Memory B cell (primary cell): ENCODE data around the gene ARHGAP19.

Experiments
- ATAC-seq: fragments of 150-1000 bp; cut with Tn5 transposase; 2 replicates; pipeline ENCODE4 v1.10.0; 2021; ENCODE audit warnings: low read depth, mild to moderate bottlenecking, moderate library complexity
- DNase-seq, 2 donors: peaks; one replicate each; pipeline ENCODE4 v3.0.0; 2022; ENCODE audit warnings: low spot score in 2 of 2
- H3K27ac Mint-ChIP-seq: one replicate; pipeline ENCODE4 v1.8.0; 2022; ENCODE audit warnings: mild to moderate bottlenecking, moderate library complexity, mixed read lengths
- H3K27me3 Mint-ChIP-seq: one replicate; pipeline ENCODE4 v1.8.0; 2022; ENCODE audit warnings: mixed read lengths
- H3K36me3 Mint-ChIP-seq: one replicate; pipeline ENCODE4 v1.8.0; 2022; ENCODE audit warnings: mild to moderate bottlenecking, mixed read lengths
- H3K4me1 Mint-ChIP-seq: one replicate; pipeline ENCODE4 v1.8.0; 2022; ENCODE audit warnings: mixed read lengths
- H3K4me3 Mint-ChIP-seq: one replicate; pipeline ENCODE4 v1.8.0; 2022; ENCODE audit warnings: mild to moderate bottlenecking, moderate library complexity, mixed read lengths
- H3K9me3 Mint-ChIP-seq: one replicate; pipeline ENCODE4 v1.8.0; 2022; ENCODE audit warnings: mixed read lengths

ARHGAP19 gene

DNA sequence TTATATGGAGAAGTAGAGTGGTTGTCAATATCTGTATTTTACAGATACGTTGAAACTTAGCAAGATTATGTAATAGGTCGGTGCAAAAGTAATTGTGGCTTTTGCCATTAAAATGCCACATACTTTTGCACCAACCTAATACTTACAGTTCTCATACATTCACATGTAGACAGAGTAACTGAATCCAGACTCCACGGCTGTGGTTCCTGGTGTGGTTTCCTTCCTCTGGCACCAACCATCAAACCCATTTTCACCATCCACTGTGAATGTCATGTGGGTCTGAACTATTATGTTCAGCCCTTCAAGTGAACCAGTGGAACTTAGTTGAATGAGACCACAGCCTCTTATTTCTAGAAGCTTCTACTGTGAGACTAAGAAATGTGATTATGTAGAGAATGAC, 75.1 kb downstream of the ARHGAP19 start:
- no peaks in the 10 kb centered on the region for H3K9me3 Mint-ChIP-seq
- peaks cover 3% of the 10 kb centered on the region for H3K36me3 Mint-ChIP-seq
- no peaks in the 10 kb centered on the region for H3K27me3 Mint-ChIP-seq
- DNase-seq (no peak), ATAC-seq (no peak)
- H3K27ac Mint-ChIP-seq: no peak overlapping the region
- no peak overlapping the region for H3K4me3 Mint-ChIP-seq
- H3K4me1 Mint-ChIP-seq: peaks cover 3% of the 10 kb centered on the region

DNA sequence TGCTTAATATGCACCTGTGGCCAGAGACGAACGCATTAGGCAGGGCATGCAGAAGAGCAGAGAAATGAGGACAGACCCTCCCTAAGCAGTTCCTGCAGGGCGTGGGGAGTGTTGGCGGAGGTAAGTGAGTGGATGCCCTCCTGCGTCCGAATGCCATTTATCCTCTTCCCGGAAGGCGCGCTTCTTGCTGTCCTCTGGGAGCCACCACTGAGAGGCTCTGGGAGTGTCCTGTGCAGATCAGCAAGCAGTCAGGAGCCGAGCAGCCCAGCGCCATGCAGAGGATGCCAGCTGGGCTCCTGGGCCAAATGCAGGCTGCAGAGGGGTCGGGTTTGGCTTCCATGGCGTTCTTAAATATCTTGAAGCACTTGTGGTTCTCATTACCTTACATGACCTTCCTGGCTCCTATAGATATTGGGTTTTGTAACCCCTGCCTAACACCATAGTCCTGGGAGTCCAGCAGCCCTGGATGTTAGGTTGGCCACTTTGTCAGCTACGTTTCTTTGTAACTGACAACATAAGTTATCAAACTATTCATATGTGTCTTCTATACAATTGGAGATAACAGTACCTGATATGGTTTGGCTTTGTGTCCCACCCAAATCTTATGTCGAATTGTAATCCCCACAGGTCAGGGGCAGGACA, 76.7 kb downstream of the ARHGAP19 start:
- H3K36me3 Mint-ChIP-seq: peaks cover 3% of the 10 kb centered on the region
- no peaks in the 10 kb centered on the region for H3K27me3 Mint-ChIP-seq
- no peak for ATAC-seq
- DNase-seq: no peak
- no peaks in the 10 kb centered on the region for H3K9me3 Mint-ChIP-seq
- peaks cover 3% of the 10 kb centered on the region for H3K4me1 Mint-ChIP-seq
- no peak overlapping the region for H3K4me3 Mint-ChIP-seq
- H3K27ac Mint-ChIP-seq: no peak overlapping the region

DNA sequence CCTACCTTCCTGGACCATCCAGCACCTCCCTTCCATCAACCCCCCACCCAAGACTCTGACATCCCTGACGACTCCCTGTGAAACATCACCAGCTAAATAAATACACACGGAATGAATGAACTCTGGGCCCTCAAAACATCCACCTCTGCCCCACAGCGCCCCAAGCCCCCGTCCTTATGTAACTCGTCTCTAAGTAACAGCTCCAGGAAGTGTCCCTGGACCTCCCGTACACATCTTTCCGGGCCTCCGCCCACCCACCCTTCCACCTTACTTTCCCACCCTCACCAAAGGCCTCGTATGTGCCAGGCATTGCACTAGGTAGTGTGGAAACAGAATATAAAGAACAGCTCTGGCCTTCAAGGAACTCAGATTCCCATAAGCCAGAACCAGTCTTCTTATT, 79.0 kb downstream of the ARHGAP19 start:
- Mint-ChIP-seq H3K27me3 (no peaks in the 10 kb centered on the region), H3K9me3 (no peaks in the 10 kb centered on the region), H3K4me3 (no peak overlapping the region), H3K27ac (no peak overlapping the region), H3K4me1 (peaks cover 3% of the 10 kb centered on the region), H3K36me3 (no peaks in the 10 kb centered on the region)
- DNase-seq (no peak), ATAC-seq (no peak)

DNA sequence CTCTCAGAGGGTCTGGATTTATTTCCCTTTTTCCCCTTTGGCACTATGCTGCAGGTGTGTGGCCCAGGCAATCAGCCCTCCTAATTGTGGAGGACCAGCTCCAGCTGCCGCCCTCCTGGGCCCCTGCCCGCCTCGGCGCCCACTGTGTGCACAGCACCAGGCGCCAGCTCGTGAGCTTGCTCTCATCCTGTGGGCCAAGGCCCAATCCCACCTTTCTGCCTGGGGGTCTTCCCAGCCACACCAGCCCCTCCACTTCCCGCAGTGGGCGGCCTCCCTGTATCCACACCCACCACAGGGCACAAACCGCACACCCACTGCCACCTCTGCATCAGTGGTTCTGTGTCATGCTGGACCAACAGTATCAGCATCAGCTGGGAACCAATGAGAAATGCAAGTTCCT, 81.2 kb downstream of the ARHGAP19 start:
- DNase-seq: no peak
- Mint-ChIP-seq H3K27ac (no peak overlapping the region), H3K27me3 (no peaks in the 10 kb centered on the region), H3K36me3 (no peaks in the 10 kb centered on the region), H3K9me3 (no peaks in the 10 kb centered on the region), H3K4me3 (no peak overlapping the region), H3K4me1 (no peaks in the 10 kb centered on the region)
- no peak for ATAC-seq

DNA sequence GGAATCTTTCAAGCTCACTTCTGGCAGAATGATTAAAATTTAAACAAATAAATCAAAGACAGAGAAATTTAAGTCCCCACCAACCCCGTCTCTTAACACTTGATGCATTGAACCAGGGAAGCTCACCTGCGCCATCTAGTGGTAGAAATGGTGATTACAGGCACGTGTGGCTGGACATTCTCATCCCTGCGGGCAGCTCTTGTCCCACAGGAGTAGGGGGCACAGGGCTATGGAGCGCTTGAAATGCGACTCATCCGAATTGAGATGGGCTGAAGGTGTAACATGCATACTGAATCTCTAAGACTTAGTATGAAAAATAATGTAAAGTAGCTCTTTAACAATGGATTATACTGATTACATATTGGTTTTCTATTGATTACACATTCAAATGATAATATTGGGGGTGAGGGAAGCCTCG, 81.9 kb downstream of the ARHGAP19 start:
- H3K27me3 Mint-ChIP-seq: peaks cover 1% of the 10 kb centered on the region
- H3K4me1 Mint-ChIP-seq: no peaks in the 10 kb centered on the region
- H3K27ac Mint-ChIP-seq: no peak overlapping the region
- peak; percentile 53 for ATAC-seq
- H3K9me3 Mint-ChIP-seq: no peaks in the 10 kb centered on the region
- peak; percentile 74 to 82 for DNase-seq
- H3K36me3 Mint-ChIP-seq: peaks cover 1% of the 10 kb centered on the region
- H3K4me3 Mint-ChIP-seq: no peak overlapping the region

DNA sequence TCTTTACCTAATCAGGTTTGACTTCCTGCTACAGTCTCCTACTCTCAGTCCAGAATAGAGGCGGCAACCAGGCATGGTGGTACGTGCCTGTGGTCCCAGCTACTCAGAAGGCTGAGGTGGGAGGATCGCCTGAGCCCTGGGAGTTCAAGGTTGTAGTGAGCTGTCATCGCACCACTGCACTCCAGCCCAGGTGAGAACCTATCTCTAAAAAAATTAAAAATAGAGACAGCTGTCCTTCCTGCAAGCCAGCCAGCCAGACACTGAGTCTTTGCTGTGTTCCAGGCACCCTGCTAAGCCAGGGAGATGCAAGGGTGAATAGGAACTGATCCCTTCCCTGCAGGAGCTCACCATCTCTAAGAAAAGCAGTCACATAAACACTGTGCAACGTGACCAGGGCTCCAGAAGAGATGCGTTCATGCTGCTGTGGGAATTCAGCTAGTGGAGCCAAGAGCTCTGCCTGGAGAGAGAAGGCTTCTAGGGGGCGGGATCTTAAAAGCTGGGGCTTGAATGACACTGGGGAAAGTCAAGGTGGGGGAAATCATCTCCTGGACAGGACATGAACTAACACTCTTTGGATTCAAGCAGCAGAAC, 84.6 kb downstream of the ARHGAP19 start:
- H3K4me3 Mint-ChIP-seq: no peak overlapping the region
- no peaks in the 10 kb centered on the region for H3K4me1 Mint-ChIP-seq
- no peaks in the 10 kb centered on the region for H3K9me3 Mint-ChIP-seq
- peaks cover 1% of the 10 kb centered on the region for H3K36me3 Mint-ChIP-seq
- ATAC-seq (no peak), DNase-seq (no peak)
- H3K27ac Mint-ChIP-seq: no peak overlapping the region
- peaks cover 2% of the 10 kb centered on the region for H3K27me3 Mint-ChIP-seq

DNA sequence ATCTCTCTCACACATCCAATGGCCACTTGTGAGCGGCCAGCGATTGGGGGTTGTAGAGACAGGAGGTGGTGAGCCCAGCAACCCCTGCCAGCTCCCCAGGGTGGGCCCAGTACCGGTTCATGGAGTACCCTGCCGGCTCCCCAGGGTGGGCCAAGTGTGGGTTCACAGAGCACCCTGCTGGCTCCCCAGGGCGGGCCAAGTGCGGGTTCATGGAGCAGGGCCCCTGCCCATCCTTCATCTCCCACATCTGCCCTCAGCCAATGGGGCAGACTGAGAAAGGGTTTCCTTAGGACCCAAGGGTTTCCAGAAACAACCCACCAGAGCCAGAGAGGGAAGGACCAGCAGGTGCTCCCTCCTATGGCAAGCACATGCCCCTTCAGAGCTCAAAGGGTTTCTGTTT, 85.3 kb downstream of the ARHGAP19 start:
- peaks cover 2% of the 10 kb centered on the region for H3K27me3 Mint-ChIP-seq
- DNase-seq (no peak), ATAC-seq (no peak)
- no peak overlapping the region for H3K4me3 Mint-ChIP-seq
- H3K27ac Mint-ChIP-seq: no peak overlapping the region
- peaks cover 3% of the 10 kb centered on the region for H3K4me1 Mint-ChIP-seq
- no peaks in the 10 kb centered on the region for H3K9me3 Mint-ChIP-seq
- H3K36me3 Mint-ChIP-seq: peaks cover 1% of the 10 kb centered on the region

DNA sequence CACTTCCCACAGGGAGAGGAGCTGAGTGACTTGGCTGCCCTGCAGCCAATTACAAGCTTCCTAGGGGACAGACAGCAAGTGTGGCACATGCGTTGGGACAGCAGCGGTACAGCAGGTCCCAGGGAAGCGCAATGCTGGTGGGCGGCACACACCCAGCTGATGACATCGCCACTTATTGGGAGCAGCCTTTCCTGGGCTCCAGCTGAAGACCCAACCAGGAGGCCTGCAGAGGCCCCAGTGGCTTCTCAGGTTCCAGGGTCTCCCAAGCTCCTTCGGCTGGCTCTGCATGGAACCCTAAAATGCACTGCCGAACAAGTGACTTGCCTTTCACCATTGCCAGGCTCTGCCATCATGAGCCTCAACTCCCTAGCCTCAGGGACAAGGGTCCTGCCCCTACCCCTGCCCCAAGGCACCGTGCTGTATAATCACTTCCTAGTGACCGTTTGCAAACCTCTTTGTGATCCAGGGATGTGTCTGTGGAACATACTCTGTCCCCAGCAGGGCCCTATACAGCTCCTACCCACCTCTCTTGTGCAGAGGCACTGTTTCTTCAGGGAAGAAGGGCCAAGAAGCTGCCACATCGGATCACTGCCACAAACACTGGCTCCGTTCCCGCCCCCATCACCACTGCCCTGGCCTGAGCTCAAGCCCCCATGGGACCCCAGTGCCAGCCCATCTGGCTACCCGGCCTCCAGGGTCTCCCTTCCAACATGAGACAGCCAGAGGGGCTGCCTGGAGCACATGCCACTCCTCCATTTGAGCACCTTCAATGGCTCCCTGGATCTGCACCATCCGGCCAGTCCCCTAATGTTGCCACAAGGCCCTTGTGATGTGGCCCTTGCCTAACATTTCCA, 87.4 kb downstream of the ARHGAP19 start:
- Mint-ChIP-seq H3K9me3 (no peaks in the 10 kb centered on the region), H3K27me3 (peaks cover 2% of the 10 kb centered on the region), H3K27ac (no peak overlapping the region), H3K4me3 (no peak overlapping the region), H3K4me1 (peaks cover 9% of the 10 kb centered on the region), H3K36me3 (peaks cover 1% of the 10 kb centered on the region)
- no peak for DNase-seq
- ATAC-seq: no peak

DNA sequence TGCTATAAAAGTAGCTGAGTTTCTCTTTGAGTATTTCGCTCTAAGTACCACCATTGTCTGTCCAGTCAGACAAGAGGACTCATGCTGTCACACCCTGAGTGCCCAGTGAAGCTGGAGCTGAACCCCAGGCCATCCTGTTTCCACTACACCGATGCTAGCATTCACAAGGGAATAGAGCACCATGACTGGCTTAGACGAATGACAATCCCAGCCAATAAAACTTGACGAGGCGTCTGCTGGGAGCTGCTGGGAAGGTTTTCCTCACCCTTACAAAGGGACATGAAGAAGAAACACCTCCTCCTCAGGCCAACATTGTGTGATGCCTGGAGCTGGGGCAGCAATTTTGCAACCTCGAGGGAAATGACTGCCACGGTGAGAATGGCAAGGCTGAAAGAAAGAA, 89.2 kb downstream of the ARHGAP19 start:
- H3K27ac Mint-ChIP-seq: no peak overlapping the region
- peaks cover 2% of the 10 kb centered on the region for H3K27me3 Mint-ChIP-seq
- ATAC-seq (no peak), DNase-seq (no peak)
- peaks cover 19% of the 10 kb centered on the region for H3K4me1 Mint-ChIP-seq
- no peak overlapping the region for H3K4me3 Mint-ChIP-seq
- peaks cover 1% of the 10 kb centered on the region for H3K36me3 Mint-ChIP-seq
- no peaks in the 10 kb centered on the region for H3K9me3 Mint-ChIP-seq

DNA sequence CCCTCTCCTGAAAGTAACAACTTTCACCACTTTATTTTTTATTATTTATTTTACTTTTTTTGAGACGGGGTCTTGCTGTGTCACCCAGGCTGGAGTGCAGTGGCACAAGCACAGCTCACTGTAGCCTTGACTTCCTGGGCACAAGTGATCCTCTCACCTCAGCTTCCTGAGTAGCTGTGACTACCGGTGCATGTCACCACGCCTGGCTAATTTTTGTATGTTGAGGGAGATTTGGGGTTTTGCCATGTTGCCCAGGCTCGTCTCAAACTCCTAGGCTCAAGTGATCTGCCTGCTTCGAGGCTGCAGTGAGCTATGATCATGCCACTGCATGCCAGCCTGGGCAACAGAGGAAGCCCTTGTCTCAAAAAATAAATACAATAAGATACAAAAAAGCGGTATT, 91.8 kb downstream of the ARHGAP19 start:
- Mint-ChIP-seq H3K36me3 (peaks cover under 1% of the 10 kb centered on the region), H3K27me3 (peaks cover 5% of the 10 kb centered on the region), H3K9me3 (no peaks in the 10 kb centered on the region), H3K4me1 (peaks cover 22% of the 10 kb centered on the region), H3K27ac (no peak overlapping the region), H3K4me3 (peak overlapping the region; percentile 34)
- ATAC-seq (peak; percentile 72), DNase-seq (peak in 1 of 2 donors; percentile 42)

DNA sequence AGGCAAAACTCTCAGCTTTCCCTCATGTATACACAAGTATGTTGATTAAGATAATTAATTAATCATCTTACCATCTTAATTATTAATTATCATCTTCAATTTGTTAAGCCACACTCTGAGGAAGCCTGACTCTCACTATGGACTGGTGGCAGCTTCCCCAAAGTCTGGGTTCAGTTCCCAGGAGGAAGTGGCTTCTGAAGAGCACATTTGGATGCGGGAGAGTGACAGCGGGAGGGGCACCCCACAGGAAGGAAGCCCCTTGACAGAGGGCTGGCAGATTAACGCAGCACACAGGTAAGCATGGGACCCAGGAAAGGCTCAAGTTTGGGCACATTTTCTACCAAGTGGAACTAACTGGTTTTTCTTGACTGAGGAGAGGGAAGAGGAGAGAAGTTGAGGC, 93.3 kb downstream of the ARHGAP19 start:
- no peak for ATAC-seq
- DNase-seq: no peak
- Mint-ChIP-seq H3K27ac (no peak overlapping the region), H3K27me3 (peaks cover 6% of the 10 kb centered on the region), H3K4me3 (peak overlapping the region; percentile 48), H3K36me3 (no peaks in the 10 kb centered on the region), H3K4me1 (peaks cover 23% of the 10 kb centered on the region), H3K9me3 (no peaks in the 10 kb centered on the region)

DNA sequence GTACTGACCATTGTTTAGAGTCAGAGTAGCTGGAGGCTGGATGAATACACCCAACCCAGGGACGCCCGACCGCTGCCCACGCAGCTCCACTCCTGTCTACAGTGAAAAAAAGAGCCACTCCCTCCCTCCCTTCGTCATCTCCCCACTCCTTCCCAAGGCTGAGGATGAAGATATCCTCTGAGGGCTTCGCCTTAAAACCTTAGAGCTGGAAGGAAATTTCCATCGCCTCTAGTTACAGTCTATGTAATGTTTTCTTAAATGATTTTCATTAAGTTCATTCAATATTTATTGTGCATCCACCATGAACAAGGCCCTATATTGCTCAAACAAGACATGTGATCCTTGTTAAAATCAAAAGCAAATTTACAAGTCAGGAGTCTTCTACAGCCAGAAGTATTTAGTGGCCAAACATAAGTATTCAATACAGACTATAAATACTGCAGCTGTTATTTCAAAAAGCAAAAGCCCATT, 95.4 kb downstream of the ARHGAP19 start:
- ATAC-seq (no peak), DNase-seq (no peak)
- Mint-ChIP-seq H3K36me3 (no peaks in the 10 kb centered on the region), H3K4me1 (peaks cover 20% of the 10 kb centered on the region), H3K4me3 (no peak overlapping the region), H3K27ac (no peak overlapping the region), H3K9me3 (no peaks in the 10 kb centered on the region), H3K27me3 (peaks cover 15% of the 10 kb centered on the region)

DNA sequence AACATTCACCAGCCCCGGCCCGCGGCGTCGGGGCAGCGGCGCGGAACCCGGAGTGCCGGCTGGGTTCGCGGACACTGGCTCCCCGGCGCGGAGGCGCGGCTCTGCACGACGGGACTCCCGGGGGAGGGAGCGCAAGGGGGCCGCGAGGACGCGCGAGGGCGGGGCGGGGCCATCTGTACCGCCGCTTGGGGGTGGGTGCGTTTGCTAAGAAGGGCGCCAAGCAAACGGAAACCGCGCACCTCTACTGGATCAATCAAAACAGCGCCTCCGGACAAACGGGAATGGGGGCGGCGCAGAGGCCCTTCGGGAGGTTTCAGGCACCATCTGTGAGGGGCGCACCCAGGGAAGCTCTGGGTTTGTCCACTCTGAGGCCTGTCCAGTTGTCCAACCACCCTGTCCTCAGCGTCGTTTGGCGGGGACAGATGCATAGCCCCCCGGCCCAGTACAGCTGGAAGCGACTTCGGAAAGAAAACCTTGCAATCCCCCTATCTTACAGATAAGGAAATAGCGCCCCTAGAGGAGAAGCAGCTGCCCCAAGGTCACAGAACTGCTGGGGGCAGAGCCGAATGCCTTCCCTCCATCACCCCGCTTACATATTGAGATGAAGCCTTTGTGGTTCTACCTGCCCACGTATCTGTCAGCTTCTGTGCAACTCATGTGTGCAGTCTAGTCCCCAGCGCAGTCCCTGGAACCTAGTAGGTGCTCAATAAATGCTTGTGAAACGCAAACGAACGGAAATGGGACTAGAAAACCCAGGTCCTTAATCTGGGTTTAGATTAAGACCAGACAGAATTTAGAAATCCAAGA, 96.0 kb downstream of the ARHGAP19 start:
- ATAC-seq (peak; percentile 76), DNase-seq (peak; percentile 66 to 75)
- H3K9me3 Mint-ChIP-seq: no peaks in the 10 kb centered on the region
- no peak overlapping the region for H3K27ac Mint-ChIP-seq
- peaks cover 20% of the 10 kb centered on the region for H3K4me1 Mint-ChIP-seq
- peaks cover 15% of the 10 kb centered on the region for H3K27me3 Mint-ChIP-seq
- no peaks in the 10 kb centered on the region for H3K36me3 Mint-ChIP-seq
- peak overlapping the region; percentile 86 for H3K4me3 Mint-ChIP-seq
